Middle frontal gyrus (tissue), 1 donor: Measurements from ENCODE around the gene BAMBI.
A peak's percentile ranks its signal among the peaks of the same experiment; 100 is the strongest.
"Not testable (repeated sequence)": the region's sequence is repeated elsewhere in the genome, so short reads cannot be mapped to it uniquely, and the experiment has no call there.

Experiments
- DNase-seq: peaks from one replicate; pipeline ENCODE4 v3.0.0-alpha.2; 2015; ENCODE audit warnings: low spot score; ENCODE audit errors: extremely low spot score

BAMBI gene, protein sequence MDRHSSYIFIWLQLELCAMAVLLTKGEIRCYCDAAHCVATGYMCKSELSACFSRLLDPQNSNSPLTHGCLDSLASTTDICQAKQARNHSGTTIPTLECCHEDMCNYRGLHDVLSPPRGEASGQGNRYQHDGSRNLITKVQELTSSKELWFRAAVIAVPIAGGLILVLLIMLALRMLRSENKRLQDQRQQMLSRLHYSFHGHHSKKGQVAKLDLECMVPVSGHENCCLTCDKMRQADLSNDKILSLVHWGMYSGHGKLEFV

DNA sequence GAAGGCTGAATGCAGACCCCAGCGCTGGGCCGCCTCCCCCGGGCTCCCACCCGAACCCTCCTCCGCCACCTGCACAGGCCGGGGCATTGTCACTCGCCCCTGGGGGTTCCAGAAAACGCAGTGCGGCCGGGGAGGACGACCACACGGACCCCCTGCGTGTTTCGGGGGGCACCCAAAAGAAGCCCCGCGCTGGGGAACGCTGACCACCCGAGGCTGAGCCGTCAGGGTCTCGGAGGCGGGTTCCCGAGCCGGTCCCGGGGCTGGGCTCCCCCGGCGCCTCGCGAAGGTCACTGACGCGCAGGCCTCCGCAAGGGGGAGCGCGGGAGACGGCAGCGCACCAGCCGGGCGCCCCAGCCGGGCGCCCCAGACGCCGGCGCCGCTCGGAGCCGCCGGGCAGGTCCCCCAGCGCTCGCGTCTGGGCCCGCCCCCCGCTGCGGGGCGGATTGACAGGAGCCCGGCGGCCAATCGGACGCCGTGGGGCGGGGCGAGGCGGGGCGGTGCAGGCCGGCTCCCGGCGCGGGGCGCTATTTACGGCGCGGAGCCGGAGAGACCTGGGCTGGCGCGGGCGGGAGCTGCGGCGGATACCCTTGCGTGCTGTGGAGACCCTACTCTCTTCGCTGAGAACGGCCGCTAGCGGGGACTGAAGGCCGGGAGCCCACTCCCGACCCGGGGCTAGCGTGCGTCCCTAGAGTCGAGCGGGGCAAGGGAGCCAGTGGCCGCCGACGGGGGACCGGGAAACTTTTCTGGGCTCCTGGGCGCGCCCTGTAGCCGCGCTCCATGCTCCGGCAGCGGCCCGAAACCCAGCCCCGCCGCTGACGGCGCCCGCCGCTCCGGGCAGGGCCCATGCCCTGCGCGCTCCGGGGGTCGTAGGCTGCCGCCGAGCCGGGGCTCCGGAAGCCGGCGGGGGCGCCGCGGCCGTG, at the start of gene BAMBI:
Gene BAMBI, plus strand, starts transcription at position 554 of the 920 bp plus-strand sequence. CDS start 377 bp downstream, outside the sequence.
- peak; percentile 90 for DNase-seq

DNA sequence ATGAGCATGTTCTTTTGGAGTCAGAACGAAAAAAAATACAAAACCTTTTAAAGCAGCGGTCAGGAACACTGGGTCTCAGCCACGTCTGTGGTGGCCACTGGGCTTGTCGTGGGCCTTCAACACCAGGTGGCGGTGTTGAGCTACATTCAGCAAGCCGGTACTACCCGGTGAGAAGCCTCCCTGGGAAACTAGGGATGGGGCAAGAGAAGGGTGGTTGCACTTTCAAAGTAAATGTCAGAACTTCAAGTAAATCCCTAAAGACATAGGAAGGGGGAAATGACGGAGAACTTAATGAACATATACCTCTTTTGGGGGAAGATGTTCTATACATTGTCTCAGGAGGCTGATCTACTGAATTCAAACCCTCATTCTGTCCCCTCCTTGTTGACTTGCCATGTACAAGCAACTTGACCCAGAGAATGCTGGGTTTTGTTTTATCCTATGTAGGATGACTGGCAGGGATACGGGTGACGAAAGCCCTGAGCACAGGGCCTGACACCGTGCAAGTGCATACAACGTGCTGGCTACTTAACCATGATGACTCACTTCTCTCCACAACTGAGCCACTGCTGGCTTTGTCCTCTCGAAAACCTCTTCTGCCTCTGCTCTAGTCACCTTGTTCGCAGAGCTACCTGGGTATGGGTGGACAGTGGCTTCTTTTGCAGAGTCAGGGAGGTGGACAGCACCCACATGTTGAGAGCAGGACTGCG, 49.0 kb upstream of the BAMBI start:
- peak; percentile 55 for DNase-seq

DNA sequence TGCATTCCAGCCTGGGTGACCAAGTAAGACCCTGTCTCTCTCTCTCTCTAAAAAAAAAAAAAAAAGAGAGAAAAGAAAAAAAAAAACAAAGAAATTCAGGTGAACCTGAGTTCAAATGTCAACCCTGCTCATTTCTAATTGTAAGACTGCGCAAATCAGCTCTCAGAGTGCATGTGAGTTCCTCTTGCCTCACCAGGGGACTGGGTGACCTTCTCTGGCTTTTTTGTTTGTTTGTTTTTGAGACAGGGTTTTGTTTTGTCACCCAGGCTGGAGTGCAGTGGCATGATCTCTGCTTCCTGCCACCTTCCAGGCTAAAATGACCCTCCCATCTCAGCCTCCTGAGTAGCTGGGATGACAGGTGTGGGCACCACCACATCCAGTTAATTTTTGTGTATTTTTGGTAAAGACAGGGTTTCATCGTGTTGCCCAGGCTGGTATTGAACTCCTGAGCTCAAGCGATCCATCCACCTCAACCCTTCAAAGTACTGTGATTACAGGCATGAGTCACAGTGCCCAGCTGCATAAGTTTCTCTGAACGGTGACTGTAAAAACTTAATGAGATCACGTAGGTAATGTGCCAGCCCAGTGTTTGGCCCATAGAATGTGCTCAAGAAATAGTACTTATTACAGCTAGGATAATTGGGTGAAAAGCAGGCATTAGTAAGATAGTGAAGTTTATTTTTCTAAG, 45.3 kb upstream of the BAMBI start:
- no peak for DNase-seq

DNA sequence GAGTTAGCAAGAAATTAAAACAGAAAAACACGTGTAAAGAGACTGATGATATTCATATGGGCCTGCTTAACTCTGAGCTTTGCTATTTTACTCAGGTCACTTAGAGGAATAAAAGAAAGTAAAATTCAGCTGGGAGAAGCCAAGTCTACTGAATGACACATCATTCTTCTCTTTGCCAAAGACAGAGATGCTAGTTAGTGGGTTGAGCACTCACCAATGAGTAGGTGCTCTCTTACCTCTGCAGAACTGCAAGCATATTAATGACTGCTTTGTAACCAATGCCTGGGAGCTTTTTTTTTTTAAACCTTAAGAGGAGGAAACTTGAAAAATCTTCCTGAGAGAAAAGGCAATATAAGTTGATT, 44.8 kb upstream of the BAMBI start:
- DNase-seq: no peak

DNA sequence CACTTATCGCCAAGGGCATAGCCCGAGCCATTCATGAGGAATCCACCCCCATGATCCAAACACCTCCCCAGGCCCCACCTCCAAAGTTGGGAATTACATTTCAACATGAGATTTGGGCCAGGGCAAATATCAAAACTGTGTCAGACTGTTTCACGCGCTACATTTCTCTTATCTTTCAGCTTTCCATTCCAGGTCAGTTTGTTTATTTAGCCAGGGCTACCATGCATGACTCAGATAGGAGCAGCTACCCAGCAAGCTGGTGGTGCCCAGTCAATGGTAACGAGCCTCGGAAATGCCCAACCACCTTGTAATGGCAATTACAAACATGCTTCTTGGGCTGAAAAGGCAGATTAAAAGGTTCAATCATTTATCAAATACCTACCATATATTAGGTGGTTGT, 43.6 kb upstream of the BAMBI start:
- DNase-seq: no peak

DNA sequence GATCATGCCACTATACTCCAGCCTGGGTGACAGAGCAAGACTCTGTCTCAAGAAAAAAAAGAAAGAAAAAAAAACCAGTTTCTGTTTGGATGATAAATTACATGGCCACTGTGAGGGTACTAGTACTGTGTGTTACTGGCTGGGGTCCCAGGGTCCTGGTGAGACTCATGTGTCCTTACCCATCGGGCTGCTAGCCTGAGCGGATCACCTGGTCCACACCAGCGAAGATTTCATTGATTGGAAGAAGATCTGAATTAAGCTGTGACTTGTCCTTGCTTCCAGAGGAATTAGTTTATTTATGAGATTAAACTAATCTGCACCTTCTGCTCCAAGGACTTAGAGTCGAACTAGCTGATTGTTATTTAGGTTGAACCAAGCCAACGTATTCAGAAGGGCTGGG, 40.0 kb upstream of the BAMBI start:
- no peak for DNase-seq

DNA sequence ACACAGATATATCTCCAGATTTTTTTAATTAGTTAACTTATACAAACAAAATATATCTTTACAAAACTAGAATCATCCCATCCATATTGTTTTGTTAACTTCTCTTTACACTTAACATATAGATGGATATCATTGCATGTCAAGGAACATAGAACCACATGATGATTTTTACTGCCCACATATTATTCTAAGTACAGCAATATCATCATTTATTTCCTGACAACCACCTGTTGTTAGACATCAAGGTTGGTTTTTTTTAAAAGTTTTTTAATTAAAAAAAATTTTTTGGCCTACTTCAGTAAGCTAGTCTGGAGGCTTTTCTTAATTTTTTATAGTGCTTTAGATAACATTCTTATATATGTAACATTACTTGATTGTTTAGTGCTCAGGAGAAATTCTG, 38.9 kb upstream of the BAMBI start:
- no peak for DNase-seq

DNA sequence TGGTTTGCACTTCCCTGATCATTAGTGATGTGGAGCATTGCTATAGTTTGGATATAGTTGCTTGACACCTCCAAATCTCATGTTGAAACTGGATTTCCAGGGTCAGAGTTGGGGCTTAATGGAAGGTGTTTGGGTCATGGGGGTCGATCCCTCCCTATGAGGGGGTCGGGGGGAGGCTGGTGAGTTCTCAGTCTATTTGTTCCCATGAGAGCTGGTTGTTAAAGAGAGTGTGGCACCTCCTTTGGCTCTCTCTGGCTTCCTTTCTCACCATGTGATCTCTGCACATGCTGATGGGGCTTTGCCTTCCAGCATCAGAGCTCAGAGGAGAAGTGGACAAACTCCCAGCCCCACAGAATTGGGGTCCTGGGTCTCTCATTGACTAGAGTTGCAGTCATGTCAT, 36.8 kb upstream of the BAMBI start:
- DNase-seq: no peak

DNA sequence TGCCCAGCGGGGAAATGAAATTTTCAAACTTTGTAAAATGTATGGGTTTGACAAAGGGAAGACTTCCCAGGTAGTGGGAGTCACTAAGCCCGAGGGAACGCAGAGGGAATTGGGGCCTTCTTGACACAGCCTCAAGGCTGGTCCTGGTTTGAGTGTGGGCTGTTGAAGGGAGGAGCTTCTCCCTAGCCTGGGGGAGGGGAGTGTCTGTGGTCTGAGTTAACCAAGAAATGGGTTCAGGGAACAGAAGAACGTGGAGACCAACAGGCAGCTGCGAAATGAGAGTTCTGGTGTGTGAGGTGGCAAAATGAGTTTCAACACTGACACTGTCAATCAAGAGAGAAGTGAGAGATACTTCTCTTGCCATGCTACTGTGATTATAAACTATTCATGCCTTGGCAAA, 32.7 kb upstream of the BAMBI start:
- no peak for DNase-seq

DNA sequence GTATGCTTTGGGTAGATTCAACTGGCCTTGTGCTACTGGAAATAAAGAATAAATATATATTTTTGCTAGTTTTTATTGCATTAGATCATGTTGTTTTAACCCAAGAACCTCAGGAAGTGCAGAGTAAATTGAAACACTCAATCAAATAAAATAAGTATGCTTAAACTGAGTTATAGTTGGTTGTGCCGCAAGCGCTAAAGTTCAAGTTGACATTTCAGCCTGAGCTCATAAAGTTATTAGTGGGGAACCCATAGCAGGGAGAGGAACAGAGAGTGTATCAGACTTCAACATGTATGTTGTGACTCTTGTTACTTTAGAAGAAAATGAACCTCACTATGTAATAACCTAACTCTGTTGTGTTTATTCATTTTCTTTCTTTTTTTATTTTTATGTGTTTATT, 25.2 kb upstream of the BAMBI start:
- no peak for DNase-seq

DNA sequence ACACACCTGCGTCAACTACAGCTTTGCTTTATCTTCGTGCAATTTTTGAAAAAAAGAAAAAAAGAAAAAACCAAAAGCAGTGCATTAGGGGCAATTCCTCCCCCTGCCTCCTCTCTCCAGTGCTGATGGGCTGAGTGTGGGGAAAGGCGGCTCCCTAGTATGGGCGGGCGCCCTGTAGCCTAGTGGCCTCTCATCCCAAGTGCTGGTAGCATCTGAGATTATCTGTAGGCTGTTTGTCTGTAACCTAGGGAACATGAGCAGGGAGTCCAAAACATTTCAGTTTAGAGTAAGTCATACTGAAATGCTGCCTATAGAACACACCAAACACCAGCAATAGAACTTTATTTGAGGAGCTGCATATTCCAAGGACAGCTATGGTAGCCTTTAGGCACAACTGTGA, 24.6 kb upstream of the BAMBI start:
- DNase-seq: no peak

DNA sequence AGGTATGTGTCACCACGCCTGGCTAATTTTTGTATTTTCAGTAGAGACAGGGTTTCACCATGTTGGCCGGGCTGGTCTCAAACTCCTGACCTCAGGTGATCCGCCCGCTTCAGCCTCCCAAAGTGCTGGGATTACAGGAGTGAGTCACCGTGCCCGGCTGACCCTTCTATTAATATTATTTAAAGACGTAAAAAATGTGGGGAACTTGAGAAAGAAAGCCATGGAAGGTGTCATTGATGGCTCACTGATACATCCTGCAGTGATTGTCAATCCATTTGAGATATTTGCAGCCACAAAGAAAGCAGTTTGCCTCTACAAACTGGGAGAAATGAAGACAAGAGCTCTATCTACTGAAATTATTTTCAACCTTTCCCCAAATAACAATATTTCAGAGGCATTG, 18.5 kb upstream of the BAMBI start:
- not testable (repeated sequence) for DNase-seq

DNA sequence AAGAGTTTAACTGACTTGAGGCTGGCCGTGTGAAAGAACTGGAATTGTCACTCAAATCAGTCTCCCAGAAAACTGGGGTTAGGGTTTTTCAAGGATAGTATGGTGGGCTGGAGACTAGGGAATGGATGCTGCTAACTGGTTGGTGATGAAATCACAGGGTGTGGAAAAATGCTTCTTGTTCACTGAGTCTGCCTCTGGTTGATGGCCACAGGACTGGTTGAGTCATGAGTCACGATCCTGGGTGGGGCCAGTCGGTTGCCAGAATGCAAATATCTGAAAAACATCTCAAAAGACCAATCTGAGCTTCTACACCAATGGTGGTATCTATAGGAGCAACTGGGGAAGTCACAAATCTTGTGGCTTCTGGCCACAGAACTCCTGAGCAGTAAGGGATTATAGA, 16.3 kb upstream of the BAMBI start:
- no peak for DNase-seq

DNA sequence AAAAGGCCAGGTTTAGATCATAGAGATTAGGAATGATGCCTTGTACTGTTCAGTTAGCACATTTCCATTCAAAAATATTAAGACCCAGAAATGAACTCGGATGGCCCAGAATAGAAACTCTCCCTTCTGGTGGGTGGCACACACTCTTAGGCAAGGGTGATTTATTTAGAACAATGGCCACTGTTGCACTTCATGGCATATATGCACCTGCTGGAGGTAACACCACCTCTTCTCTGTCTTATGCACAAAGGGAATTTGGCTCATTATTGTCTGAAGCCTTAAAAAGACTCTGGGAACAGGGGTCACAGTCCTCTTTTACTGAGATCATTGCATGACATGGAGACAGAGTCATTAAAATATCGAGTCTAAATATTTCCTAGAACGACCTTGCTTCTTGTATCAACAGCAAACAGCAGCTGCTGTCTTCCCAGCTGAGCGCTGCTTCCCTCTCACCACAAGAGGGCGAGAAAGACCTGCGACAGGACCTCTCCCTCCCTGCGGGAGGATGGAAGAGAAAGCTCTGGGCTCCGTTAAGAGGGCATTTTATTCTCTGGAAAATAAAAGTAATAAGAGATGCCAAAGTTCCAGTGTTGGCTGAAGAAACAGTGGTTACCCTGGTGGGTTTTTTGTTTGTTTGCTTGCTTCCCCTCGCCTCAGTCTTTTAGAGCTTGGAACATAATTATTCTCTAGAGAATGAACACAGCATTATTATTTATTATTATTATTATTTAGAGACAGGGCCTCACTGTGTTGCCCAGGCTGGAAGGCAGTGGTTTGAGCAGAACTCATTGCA, 13.5 kb upstream of the BAMBI start:
- DNase-seq: peak; percentile 83

DNA sequence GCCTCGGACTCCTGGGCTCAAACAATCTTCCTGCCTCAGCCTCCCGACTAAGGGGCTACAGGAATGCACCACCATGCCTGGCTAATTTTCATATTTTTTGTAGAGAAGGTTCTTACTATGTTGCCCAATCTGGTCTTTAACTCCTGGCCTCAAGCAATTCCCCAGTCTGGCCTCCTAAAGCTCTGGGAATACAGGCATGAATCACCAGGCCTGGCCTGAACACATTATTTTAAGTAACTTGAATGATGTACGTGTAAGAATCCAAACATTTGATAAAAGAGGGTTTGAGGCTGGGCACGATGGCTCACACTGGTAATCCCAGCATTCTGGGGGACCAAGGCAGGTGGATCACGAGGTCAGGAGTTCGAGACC, 13.0 kb upstream of the BAMBI start:
- DNase-seq: no peak

DNA sequence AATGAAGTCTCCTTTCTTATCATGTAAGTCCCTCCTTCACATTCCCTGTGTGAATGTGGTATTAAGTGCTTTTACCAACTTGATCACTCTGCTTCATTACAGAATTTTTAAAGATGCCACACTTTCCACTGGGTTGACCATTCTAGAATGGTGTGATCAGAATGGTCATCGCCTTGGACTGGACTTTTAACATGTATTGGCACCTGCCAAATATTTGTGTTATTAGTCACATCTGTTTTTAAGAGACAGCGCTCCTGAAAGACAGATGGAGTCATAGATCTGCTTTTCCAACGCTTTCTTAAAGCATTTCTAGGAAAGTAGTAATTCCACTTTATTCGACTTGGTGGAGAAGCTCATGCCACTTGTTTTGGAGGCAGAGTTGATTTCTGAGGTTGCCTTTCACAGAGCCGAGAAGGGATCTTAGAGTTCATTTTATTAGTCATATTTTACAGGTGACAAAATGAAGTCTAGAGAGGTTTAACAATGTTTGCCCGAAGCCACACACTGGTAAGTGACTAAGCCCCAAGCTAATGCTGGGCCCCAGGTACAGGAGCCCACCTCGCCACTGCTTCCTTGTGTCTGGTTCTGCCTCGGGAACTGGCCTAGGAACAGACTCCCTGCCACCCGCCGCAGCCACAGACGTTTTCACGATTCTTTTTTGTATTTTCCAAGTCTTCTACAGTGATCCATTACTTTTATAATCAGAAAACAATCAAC, 10.4 kb upstream of the BAMBI start:
- no peak for DNase-seq

DNA sequence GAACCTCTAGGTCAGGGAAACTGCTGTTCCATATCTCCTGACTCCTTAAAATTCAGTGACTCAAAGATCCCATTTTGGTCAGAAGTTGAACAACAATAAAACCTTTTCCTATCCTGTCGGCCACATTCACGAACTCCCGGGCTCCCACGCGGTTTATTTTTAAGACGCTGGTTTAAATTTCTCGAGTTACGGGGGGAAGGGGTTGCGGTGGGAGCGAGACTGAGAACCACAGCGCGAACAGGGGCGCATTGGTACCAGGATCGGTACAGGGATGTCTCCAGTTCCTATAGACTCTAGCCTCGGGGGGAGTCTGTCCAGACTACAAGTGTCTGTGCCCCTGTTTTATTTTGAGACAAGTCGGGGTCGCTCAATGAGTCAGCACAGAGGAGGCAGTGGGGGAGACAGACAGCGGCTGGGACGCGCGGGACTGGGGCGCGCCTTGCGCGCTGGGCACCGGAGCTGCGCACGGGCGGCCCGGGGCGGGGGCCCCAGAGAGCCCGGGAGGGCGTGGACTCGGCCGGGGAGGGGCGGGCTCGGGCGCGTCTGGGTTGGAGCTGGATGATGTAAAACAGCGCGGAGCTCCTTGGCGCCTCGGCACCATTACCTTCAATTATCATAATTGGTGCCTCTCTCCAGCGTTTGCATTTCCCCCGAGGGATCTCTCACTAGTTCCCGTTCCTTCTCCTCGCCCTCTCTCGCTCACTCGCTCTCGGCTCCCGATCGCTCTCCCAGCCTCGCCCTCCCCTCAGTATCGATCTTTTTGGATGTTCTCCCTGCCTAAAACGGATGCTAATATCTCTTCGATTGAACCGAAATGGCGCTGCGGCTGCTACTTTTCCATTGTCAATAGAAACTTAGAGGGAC, 8.7 kb upstream of the BAMBI start:
- no peak for DNase-seq

DNA sequence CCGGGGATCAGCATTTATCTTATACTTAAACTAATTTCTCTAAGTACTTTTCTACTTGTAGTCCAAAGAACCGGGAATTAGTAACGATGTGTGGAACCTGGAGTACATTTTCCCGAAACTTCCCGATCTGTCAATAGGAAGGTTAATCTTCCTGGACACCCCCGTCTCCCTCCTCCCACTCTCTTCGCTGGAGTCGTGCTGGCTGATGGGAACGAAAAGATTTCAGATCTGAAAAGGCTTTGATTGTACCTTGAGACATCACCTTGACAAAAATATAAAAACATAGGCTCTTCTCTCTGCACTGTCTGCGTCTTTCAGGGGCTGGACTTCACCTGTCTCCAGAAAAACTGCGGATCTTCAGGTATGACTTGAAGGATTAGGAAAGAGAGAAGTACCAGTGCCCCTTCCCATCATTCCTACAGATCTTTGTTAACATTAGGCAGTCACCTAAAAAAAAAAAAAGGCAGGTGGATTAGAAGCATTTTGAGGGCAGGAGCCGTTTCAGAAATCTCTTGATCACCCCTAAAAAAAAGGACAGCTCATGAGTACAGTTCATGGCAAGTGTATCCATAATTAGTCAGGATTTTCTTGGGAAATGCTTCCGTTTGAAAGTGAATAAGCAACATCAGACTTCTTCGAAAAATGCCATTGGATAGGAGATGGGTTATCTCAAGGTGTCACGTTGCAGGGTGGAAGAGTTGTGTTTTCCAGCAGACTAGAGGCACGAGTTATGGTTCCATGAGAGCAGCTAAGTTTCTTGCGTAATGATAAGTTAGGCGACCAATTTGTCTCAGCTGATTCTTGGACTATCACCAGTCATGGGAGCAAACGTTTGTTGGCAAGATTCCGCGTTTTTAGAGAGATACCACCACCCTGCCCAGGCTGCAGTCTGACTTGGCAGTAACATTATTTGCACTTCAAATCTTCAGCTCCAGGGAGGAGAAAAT, 7.8 kb upstream of the BAMBI start:
- DNase-seq: no peak
